ENCODE measurements around the gene USF3. TPM values are rescaled to one million over a fixed set of nuclear protein-coding genes. Genes with fewer than 3 reads are reported as not detected.
A peak's percentile ranks its signal among the peaks of the same experiment; 100 is the strongest.
"Not testable (repeated sequence)": the region's sequence is repeated elsewhere in the genome, so short reads cannot be mapped to it uniquely, and the experiment has no call there.

The USF3 gene
- total and polyA plus RNA-seq, 9 donors: 10.7 to 19.8 (median 15.7) TPM

- no peak for DNase-seq
- Histone ChIP-seq H3K4me3 (ENCODE audit: low read length) (no peak overlapping the region), H3K27ac (ENCODE audit: low read length) (no peak overlapping the region), H3K36me3 (ENCODE audit: control insufficient read depth, insufficient read depth, low read length) (peaks cover 45% of the 10 kb centered on the region), H3K9me3 (replicated peaks; ENCODE audit: control insufficient read depth, low read depth, low read length) (no peaks in the 10 kb centered on the region), H3K27me3 (ENCODE audit: control insufficient read depth, insufficient read depth, low read length) (no peaks in the 10 kb centered on the region), H3K4me1 (ENCODE audit: control insufficient read depth, insufficient read depth, low read length) (peaks cover 28% of the 10 kb centered on the region)
- WGBS (ENCODE audit: insufficient coverage): no CpG with 5 or more reads among the region's 1 CpG
Measured at GRCh38 chr3:113659101-113659541, 37.3 kb downstream of the USF3 start.

- 100% methylated on average over 1 of the region's 3 CpGs for WGBS (ENCODE audit: insufficient coverage)
- DNase-seq: peak; percentile 27
- Histone ChIP-seq H3K4me3 (ENCODE audit: low read length) (no peak overlapping the region), H3K9me3 (replicated peaks; ENCODE audit: control insufficient read depth, low read depth, low read length) (no peaks in the 10 kb centered on the region), H3K4me1 (ENCODE audit: control insufficient read depth, insufficient read depth, low read length) (peaks cover 28% of the 10 kb centered on the region), H3K27me3 (ENCODE audit: control insufficient read depth, insufficient read depth, low read length) (no peaks in the 10 kb centered on the region), H3K27ac (ENCODE audit: low read length) (peak overlapping the region; percentile 45), H3K36me3 (ENCODE audit: control insufficient read depth, insufficient read depth, low read length) (peaks cover 45% of the 10 kb centered on the region)
Measured at GRCh38 chr3:113658107-113658506, 38.3 kb downstream of the USF3 start.

GRCh38 chr3:113654851-113655250 lies 41.6 kb downstream of the USF3 start:
- H3K9me3 ChIP-seq (replicated peaks; ENCODE audit: control insufficient read depth, low read depth, low read length): no peaks in the 10 kb centered on the region
- H3K27me3 ChIP-seq (ENCODE audit: control insufficient read depth, insufficient read depth, low read length): no peaks in the 10 kb centered on the region
- no peak overlapping the region for H3K27ac ChIP-seq (ENCODE audit: low read length)
- WGBS (ENCODE audit: insufficient coverage): 100% methylated on average over 2 of the region's 3 CpGs
- no peak overlapping the region for H3K4me3 ChIP-seq (ENCODE audit: low read length)
- peaks cover 26% of the 10 kb centered on the region for H3K36me3 ChIP-seq (ENCODE audit: control insufficient read depth, insufficient read depth, low read length)
- no peak for DNase-seq
- H3K4me1 ChIP-seq (ENCODE audit: control insufficient read depth, insufficient read depth, low read length): peaks cover 18% of the 10 kb centered on the region

GRCh38 chr3:113654310-113654709 lies 42.1 kb downstream of the USF3 start:
- WGBS (ENCODE audit: insufficient coverage): no CpG with 5 or more reads among the region's 1 CpG
- peaks cover 16% of the 10 kb centered on the region for H3K4me1 ChIP-seq (ENCODE audit: control insufficient read depth, insufficient read depth, low read length)

GRCh38 chr3:113649174-113649845 lies 47.1 kb downstream of the USF3 start:
- Histone ChIP-seq H3K27ac (ENCODE audit: low read length) (peak overlapping the region; percentile 67), H3K4me3 (ENCODE audit: low read length) (no peak overlapping the region), H3K9me3 (replicated peaks; ENCODE audit: control insufficient read depth, low read depth, low read length) (peaks cover 9% of the 10 kb centered on the region), H3K4me1 (ENCODE audit: control insufficient read depth, insufficient read depth, low read length) (no peaks in the 10 kb centered on the region), H3K27me3 (ENCODE audit: control insufficient read depth, insufficient read depth, low read length) (no peaks in the 10 kb centered on the region), H3K36me3 (ENCODE audit: control insufficient read depth, insufficient read depth, low read length) (no peaks in the 10 kb centered on the region)
- peak; percentile 57 for DNase-seq
- 73% methylated on average over 2 of the region's 6 CpGs for WGBS (ENCODE audit: insufficient coverage)

More at GRCh38 chr3:113654310-113654709, 42.1 kb downstream of the USF3 start:
- no peak for DNase-seq
- Histone ChIP-seq H3K36me3 (ENCODE audit: control insufficient read depth, insufficient read depth, low read length) (peaks cover 21% of the 10 kb centered on the region), H3K9me3 (replicated peaks; ENCODE audit: control insufficient read depth, low read depth, low read length) (no peaks in the 10 kb centered on the region), H3K4me3 (ENCODE audit: low read length) (no peak overlapping the region), H3K27ac (ENCODE audit: low read length) (no peak overlapping the region), H3K27me3 (ENCODE audit: control insufficient read depth, insufficient read depth, low read length) (no peaks in the 10 kb centered on the region)

GRCh38 chr3:113648524-113648923 lies 47.9 kb downstream of the USF3 start:
- DNase-seq: peak; percentile 60
- H3K9me3 ChIP-seq (replicated peaks; ENCODE audit: control insufficient read depth, low read depth, low read length): peaks cover 13% of the 10 kb centered on the region
- H3K27me3 ChIP-seq (ENCODE audit: control insufficient read depth, insufficient read depth, low read length): no peaks in the 10 kb centered on the region

GRCh38 chr3:113643583-113643982 lies 52.9 kb downstream of the USF3 start:
- Histone ChIP-seq H3K9me3 (replicated peaks; ENCODE audit: control insufficient read depth, low read depth, low read length) (peaks cover 13% of the 10 kb centered on the region), H3K27me3 (ENCODE audit: control insufficient read depth, insufficient read depth, low read length) (no peaks in the 10 kb centered on the region), H3K4me3 (ENCODE audit: low read length) (no peak overlapping the region), H3K27ac (ENCODE audit: low read length) (no peak overlapping the region), H3K4me1 (ENCODE audit: control insufficient read depth, insufficient read depth, low read length) (no peaks in the 10 kb centered on the region), H3K36me3 (ENCODE audit: control insufficient read depth, insufficient read depth, low read length) (no peaks in the 10 kb centered on the region)
- WGBS (ENCODE audit: insufficient coverage): 100% methylated on average over 1 of the region's 7 CpGs
- no peak for DNase-seq

More at GRCh38 chr3:113648524-113648923, 47.9 kb downstream of the USF3 start:
- Histone ChIP-seq H3K36me3 (ENCODE audit: control insufficient read depth, insufficient read depth, low read length) (no peaks in the 10 kb centered on the region), H3K4me3 (ENCODE audit: low read length) (no peak overlapping the region), H3K27ac (ENCODE audit: low read length) (no peak overlapping the region), H3K4me1 (ENCODE audit: control insufficient read depth, insufficient read depth, low read length) (no peaks in the 10 kb centered on the region)

GRCh38 chr3:113638910-113639309 lies 57.5 kb downstream of the USF3 start:
- Histone ChIP-seq H3K27me3 (ENCODE audit: control insufficient read depth, insufficient read depth, low read length) (no peaks in the 10 kb centered on the region), H3K36me3 (ENCODE audit: control insufficient read depth, insufficient read depth, low read length) (no peaks in the 10 kb centered on the region), H3K4me3 (ENCODE audit: low read length) (no peak overlapping the region), H3K27ac (ENCODE audit: low read length) (no peak overlapping the region), H3K4me1 (ENCODE audit: control insufficient read depth, insufficient read depth, low read length) (no peaks in the 10 kb centered on the region), H3K9me3 (replicated peaks; ENCODE audit: control insufficient read depth, low read depth, low read length) (peaks cover under 1% of the 10 kb centered on the region)
- no peak for DNase-seq
- no CpG with 5 or more reads among the region's 3 CpGs for WGBS (ENCODE audit: insufficient coverage)

GRCh38 chr3:113637756-113638155 lies 58.7 kb downstream of the USF3 start:
- no peak overlapping the region for H3K27ac ChIP-seq (ENCODE audit: low read length)
- 91% methylated on average over 14 of the region's 14 CpGs for WGBS (ENCODE audit: insufficient coverage)
- H3K4me3 ChIP-seq (ENCODE audit: low read length): no peak overlapping the region
- no peaks in the 10 kb centered on the region for H3K4me1 ChIP-seq (ENCODE audit: control insufficient read depth, insufficient read depth, low read length)
- no peaks in the 10 kb centered on the region for H3K9me3 ChIP-seq (replicated peaks; ENCODE audit: control insufficient read depth, low read depth, low read length)
- H3K27me3 ChIP-seq (ENCODE audit: control insufficient read depth, insufficient read depth, low read length): no peaks in the 10 kb centered on the region
- H3K36me3 ChIP-seq (ENCODE audit: control insufficient read depth, insufficient read depth, low read length): no peaks in the 10 kb centered on the region
- DNase-seq: no peak

- not testable (repeated sequence) for H3K36me3 ChIP-seq (ENCODE audit: control insufficient read depth, insufficient read depth, low read length); H3K9me3 ChIP-seq (replicated peaks; ENCODE audit: control insufficient read depth, low read depth, low read length); H3K27ac ChIP-seq (ENCODE audit: low read length); H3K4me3 ChIP-seq (ENCODE audit: low read length); DNase-seq; H3K27me3 ChIP-seq (ENCODE audit: control insufficient read depth, insufficient read depth, low read length); H3K4me1 ChIP-seq (ENCODE audit: control insufficient read depth, insufficient read depth, low read length)
- 59% methylated on average over 2 of the region's 7 CpGs for WGBS (ENCODE audit: insufficient coverage)
Measured at GRCh38 chr3:113636034-113636433, 60.4 kb downstream of the USF3 start.

All from muscle of leg (tissue), 11 donors.